ENCODE results near the gene FAM222B. TPM values are rescaled to one million over a fixed set of nuclear protein-coding genes. Genes with fewer than 3 reads are reported as not detected.

FAM222B gene
- total and polyA plus RNA-seq, 2 experiments from 2014 or later = 63.7 to 78.5 TPM

DNA sequence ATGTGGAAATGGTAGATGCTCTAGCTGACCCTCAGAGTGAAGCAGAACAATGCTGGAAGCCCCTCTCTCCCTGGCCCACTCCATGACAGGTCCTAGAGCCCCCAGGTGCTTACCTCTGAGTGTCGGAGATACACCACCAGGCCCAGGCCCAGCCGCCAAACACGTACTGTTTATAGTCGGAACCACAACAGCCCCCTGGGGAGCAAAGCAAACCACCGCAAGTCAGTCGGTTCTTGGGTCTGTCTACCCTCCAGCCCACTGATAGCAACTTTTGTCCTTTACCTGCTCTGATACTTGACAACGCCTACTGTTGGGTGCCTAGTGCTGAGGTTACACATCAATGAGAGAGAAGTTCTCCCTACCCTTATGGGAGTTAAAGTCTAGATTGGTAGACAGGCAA, 46.2 kb upstream of the FAM222B start (continued):
- no peak for TF ChIP-seq EZH2 (IDR thresholded peaks at IDR 0.05; ENCODE audit: low read depth, unreplicated experiment)
- no peak for TF ChIP-seq EZH2phosphoT487 (IDR thresholded peaks at IDR 0.05; ENCODE audit: unreplicated experiment)

- Mint-ChIP-seq H3K27me3 (ENCODE audit: insufficient read depth, low read depth, poor library complexity) (peaks cover 19% of the 10 kb centered on the region), H3K9me3 (no peaks in the 10 kb centered on the region), H3K27ac (no peak overlapping the region), H3K36me3 (ENCODE audit: low read depth) (peaks cover 34% of the 10 kb centered on the region), H3K4me1 (peaks cover 18% of the 10 kb centered on the region), H3K4me3 (no peak overlapping the region)
- Histone ChIP-seq H3K4me2 (no peak overlapping the region), H3F3A (replicated peaks; ENCODE audit: low read depth) (no peaks in the 10 kb centered on the region), H3K4me1 (ENCODE audit: insufficient read depth) (peaks cover 7% of the 10 kb centered on the region), H3K36me3 (ENCODE audit: insufficient read depth) (no peaks in the 10 kb centered on the region), H3K27ac (ENCODE audit: low read depth) (no peak overlapping the region), H4K20me1 (replicated peaks; ENCODE audit: insufficient read depth) (no peaks in the 10 kb centered on the region; the same call in 1 of the 2 replicates), H2AFZ (no peak overlapping the region), H3K9me2 (ENCODE audit: insufficient read depth) (no peaks in the 10 kb centered on the region), H3K79me2 (replicated peaks; ENCODE audit: insufficient read depth) (no peaks in the 10 kb centered on the region), H3K4me3 (no peak overlapping the region), H3K27me3 (ENCODE audit: insufficient read depth) (no peaks in the 10 kb centered on the region)
- ATAC-seq (no peak), DNase-seq (ENCODE audit: low spot score) (no peak)
- TF ChIP-seq ZNF331 (CRISPR knock-in tag; IDR thresholded peaks at IDR 0.05; ENCODE audit: low read depth) (no peak), EZH2 (IDR thresholded peaks at IDR 0.05; ENCODE audit: low read depth, unreplicated experiment) (no peak), ETS1 (IDR thresholded peaks at IDR 0.05) (no peak), STAT1 (IDR thresholded peaks at IDR 0.05; ENCODE audit: unreplicated experiment) (no peak), POLR2AphosphoS5 (IDR thresholded peaks at IDR 0.05; ENCODE audit: low read depth) (no peak), EZH2phosphoT487 (IDR thresholded peaks at IDR 0.05; ENCODE audit: unreplicated experiment) (no peak), JUNB (IDR thresholded peaks at IDR 0.05; ENCODE audit: unreplicated experiment) (no peak), ZNF114 (CRISPR knock-in tag; IDR thresholded peaks at IDR 0.05) (no peak), CREB1 (CRISPR knock-in tag; IDR thresholded peaks at IDR 0.05; ENCODE audit: low read depth) (no peak), NANOG (IDR thresholded peaks at IDR 0.05; ENCODE audit: borderline replicate concordance) (no peak), CTCF (conservative IDR thresholded peaks at IDR 0.05; ENCODE audit: low read depth in 2 of 2) (no peak)
- TF ChIP-seq, protein P1, sequence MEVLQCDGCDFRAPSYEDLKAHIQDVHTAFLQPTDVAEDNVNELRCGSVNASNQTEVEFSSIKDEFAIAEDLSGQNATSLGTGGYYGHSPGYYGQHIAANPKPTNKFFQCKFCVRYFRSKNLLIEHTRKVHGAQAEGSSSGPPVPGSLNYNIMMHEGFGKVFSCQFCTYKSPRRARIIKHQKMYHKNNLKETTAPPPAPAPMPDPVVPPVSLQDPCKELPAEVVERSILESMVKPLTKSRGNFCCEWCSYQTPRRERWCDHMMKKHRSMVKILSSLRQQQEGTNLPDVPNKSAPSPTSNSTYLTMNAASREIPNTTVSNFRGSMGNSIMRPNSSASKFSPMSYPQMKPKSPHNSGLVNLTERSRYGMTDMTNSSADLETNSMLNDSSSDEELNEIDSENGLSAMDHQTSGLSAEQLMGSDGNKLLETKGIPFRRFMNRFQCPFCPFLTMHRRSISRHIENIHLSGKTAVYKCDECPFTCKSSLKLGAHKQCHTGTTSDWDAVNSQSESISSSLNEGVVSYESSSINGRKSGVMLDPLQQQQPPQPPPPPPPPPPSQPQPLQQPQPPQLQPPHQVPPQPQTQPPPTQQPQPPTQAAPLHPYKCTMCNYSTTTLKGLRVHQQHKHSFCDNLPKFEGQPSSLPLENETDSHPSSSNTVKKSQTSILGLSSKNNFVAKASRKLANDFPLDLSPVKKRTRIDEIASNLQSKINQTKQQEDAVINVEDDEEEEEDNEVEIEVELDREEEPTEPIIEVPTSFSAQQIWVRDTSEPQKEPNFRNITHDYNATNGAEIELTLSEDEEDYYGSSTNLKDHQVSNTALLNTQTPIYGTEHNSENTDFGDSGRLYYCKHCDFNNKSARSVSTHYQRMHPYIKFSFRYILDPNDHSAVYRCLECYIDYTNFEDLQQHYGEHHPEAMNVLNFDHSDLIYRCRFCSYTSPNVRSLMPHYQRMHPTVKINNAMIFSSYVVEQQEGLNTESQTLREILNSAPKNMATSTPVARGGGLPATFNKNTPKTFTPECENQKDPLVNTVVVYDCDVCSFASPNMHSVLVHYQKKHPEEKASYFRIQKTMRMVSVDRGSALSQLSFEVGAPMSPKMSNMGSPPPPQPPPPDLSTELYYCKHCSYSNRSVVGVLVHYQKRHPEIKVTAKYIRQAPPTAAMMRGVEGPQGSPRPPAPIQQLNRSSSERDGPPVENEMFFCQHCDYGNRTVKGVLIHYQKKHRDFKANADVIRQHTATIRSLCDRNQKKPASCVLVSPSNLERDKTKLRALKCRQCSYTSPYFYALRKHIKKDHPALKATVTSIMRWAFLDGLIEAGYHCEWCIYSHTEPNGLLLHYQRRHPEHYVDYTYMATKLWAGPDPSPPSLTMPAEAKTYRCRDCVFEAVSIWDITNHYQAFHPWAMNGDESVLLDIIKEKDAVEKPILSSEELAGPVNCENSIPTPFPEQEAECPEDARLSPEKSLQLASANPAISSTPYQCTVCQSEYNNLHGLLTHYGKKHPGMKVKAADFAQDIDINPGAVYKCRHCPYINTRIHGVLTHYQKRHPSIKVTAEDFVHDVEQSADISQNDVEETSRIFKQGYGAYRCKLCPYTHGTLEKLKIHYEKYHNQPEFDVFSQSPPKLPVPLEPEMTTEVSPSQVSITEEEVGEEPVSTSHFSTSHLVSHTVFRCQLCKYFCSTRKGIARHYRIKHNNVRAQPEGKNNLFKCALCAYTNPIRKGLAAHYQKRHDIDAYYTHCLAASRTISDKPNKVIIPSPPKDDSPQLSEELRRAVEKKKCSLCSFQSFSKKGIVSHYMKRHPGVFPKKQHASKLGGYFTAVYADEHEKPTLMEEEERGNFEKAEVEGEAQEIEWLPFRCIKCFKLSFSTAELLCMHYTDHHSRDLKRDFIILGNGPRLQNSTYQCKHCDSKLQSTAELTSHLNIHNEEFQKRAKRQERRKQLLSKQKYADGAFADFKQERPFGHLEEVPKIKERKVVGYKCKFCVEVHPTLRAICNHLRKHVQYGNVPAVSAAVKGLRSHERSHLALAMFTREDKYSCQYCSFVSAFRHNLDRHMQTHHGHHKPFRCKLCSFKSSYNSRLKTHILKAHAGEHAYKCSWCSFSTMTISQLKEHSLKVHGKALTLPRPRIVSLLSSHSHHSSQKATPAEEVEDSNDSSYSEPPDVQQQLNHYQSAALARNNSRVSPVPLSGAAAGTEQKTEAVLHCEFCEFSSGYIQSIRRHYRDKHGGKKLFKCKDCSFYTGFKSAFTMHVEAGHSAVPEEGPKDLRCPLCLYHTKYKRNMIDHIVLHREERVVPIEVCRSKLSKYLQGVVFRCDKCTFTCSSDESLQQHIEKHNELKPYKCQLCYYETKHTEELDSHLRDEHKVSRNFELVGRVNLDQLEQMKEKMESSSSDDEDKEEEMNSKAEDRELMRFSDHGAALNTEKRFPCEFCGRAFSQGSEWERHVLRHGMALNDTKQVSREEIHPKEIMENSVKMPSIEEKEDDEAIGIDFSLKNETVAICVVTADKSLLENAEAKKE (CRISPR knock-in tag; IDR thresholded peaks at IDR 0.05) = no peak
Measured at GRCh38 chr17:28887871-28888471, 45.4 kb upstream of the FAM222B start.
